Central memory CD8-positive, alpha-beta T cell (primary cell): ENCODE results near the gene BRSK2.

Experiments
- ATAC-seq: fragments of 150-1000 bp; cut with Tn5 transposase; replicated peaks from 2 replicates; pipeline ENCODE4 v1.10.0; 2022; ENCODE audit warnings: mild to moderate bottlenecking, moderate FRiP score, moderate number of reproducible peaks; ENCODE audit not compliant: poor library complexity, severe bottlenecking; ENCODE audit errors: extremely low read depth
- DNase-seq, 2 donors: peaks; one replicate each; pipeline ENCODE4 v3.0.0; 2021; ENCODE audit warnings: low spot score in 2 of 2
- H3K27ac Mint-ChIP-seq: one replicate; pipeline ENCODE4 v1.8.0; 2022; ENCODE audit warnings: low read depth, mild to moderate bottlenecking, moderate library complexity, mixed read lengths
- H3K27me3 Mint-ChIP-seq: one replicate; pipeline ENCODE4 v1.8.0; 2022; ENCODE audit warnings: mixed read lengths
- H3K36me3 Mint-ChIP-seq: one replicate; pipeline ENCODE4 v1.8.0; 2022; ENCODE audit warnings: mild to moderate bottlenecking, moderate library complexity, mixed read lengths; ENCODE audit not compliant: insufficient read depth
- H3K4me1 Mint-ChIP-seq: one replicate; pipeline ENCODE4 v1.8.0; 2022; ENCODE audit warnings: mixed read lengths
- H3K4me3 Mint-ChIP-seq: one replicate; pipeline ENCODE4 v1.8.0; 2022; ENCODE audit warnings: mild to moderate bottlenecking, moderate library complexity, mixed read lengths
- H3K9me3 Mint-ChIP-seq: one replicate; pipeline ENCODE4 v1.8.0; 2022; ENCODE audit warnings: mixed read lengths

BRSK2 gene

DNA sequence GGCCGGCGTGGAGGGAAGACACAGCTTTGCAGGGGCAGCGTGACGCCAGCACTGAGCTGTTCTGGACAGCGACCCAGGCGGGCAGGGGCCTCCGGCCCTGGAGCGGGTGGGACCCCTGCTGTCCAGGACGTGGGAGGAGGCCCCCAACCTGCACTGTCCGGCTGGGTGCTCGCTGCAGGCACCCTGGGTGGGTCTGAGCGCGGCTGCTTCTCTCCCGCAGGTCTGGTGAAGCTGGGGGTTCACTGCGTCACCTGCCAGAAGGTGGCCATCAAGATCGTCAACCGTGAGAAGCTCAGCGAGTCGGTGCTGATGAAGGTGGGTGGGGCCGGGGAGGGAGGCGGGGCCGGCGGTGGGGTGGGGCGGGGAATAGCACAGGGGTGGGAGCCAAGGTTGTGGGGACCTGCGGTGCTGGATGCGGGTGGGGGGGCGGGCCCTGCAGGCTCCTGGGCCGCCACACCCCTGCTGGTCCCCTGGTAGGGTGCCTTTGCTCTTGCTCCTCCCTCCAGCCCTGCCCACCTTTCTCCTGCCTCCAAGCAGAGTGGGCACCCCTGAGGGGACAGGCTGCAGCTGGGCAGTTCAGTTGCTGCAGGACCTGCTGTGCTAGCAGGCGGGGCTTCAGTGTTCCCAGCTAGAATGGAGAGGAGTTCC lies 46.2 kb downstream of the BRSK2 start:
- Mint-ChIP-seq H3K27ac (no peak overlapping the region), H3K4me3 (no peak overlapping the region)
- no peak for ATAC-seq

DNA sequence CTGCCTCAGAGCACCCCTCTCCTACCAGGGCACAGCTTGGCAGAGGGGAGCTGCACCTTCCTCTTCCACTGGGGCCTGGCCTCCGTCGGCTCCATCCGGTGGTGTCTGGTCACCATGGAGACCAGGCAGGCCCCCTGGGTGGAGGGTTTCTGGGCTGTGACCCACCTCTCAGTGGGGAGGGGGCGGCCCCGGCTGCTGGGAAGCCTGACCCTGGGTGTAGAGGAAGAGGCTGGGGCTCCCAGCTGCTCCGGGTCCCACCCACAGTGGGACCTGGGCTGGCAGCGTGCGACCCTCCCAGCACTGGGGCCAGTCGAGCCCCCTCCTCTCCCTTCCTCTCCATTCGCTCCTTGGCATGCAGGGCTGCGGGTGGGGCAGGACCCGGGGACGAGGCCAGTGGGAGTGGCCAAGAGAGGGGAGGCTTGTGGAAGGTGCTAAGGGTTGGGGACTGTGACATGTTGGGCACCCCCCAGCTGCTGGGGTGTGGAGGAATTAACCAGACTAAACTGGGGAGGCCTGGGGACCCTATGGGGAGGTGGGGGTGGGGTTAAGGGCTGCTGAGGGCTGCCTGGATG lies 46.8 kb downstream of the BRSK2 start:
- Mint-ChIP-seq H3K36me3 (no peaks in the 10 kb centered on the region), H3K4me3 (no peak overlapping the region), H3K27me3 (no peaks in the 10 kb centered on the region), H3K27ac (no peak overlapping the region), H3K4me1 (no peaks in the 10 kb centered on the region), H3K9me3 (no peaks in the 10 kb centered on the region)
- DNase-seq, result no peak
- no peak for ATAC-seq

More for the DNA sequence above, 46.2 kb downstream of the BRSK2 start:
- H3K4me1 Mint-ChIP-seq, result no peaks in the 10 kb centered on the region
- no peaks in the 10 kb centered on the region for H3K36me3 Mint-ChIP-seq
- no peaks in the 10 kb centered on the region for H3K9me3 Mint-ChIP-seq
- no peaks in the 10 kb centered on the region for H3K27me3 Mint-ChIP-seq
- DNase-seq, result no peak

DNA sequence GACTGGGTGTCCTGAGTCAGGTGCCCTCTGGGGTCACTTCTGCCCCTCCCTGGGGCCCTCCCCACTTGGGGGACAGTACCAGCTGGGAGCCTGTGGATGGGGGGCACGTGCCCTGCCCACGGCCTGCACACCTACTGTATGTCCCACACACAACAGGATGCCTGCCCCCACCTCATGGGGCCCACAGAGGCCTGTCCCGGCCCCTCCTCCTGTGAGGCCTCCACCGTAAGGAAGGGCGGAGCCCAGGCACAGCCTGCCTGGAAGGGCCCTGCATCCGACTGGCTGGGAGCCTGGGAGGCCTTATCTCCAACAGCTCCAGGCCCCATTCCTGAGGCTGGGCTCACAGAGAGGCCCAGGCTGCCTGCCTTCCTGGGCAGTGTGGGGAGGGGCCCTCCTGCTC lies 47.8 kb downstream of the BRSK2 start:
- Mint-ChIP-seq H3K4me1 (no peaks in the 10 kb centered on the region), H3K27me3 (no peaks in the 10 kb centered on the region), H3K4me3 (no peak overlapping the region), H3K9me3 (no peaks in the 10 kb centered on the region), H3K27ac (no peak overlapping the region), H3K36me3 (peaks cover 3% of the 10 kb centered on the region)
- no peak for ATAC-seq
- DNase-seq, result no peak

DNA sequence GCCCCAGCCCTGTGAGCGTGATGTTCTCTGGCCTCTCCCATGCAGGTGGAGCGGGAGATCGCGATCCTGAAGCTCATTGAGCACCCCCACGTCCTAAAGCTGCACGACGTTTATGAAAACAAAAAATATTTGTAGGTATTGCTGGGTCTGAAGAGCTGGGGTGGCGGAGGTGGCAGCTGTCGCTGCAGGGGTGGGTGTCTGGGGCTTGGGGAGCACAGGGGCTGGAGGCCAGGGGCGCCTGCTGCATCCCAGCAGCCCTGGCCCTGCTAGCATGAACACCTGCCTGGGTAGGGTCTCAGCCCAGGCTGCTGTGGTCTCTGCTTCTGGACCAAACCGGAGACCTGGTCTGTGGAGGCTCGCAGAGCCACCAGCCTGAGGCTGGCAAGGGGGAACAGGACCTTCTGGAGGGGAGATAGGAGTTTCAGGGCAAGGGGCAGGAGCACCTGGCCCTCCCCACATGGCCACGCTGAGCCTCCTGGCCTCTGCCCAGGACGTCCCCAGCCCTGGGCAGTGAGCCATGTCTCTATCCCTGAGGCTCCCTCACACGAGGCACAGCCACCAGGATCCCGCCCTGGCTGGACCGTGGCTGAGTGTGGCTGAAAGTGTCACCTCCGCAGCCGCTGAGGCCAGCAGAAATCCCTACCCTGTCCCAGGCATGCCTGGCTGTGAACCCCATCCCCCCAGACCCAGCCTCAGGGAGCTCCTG lies 48.7 kb downstream of the BRSK2 start:
- H3K4me3 Mint-ChIP-seq, result no peak overlapping the region
- DNase-seq, result no peak
- no peak overlapping the region for H3K27ac Mint-ChIP-seq
- no peak for ATAC-seq
- no peaks in the 10 kb centered on the region for H3K4me1 Mint-ChIP-seq
- H3K9me3 Mint-ChIP-seq, result no peaks in the 10 kb centered on the region
- H3K36me3 Mint-ChIP-seq, result peaks cover 3% of the 10 kb centered on the region
- no peaks in the 10 kb centered on the region for H3K27me3 Mint-ChIP-seq

DNA sequence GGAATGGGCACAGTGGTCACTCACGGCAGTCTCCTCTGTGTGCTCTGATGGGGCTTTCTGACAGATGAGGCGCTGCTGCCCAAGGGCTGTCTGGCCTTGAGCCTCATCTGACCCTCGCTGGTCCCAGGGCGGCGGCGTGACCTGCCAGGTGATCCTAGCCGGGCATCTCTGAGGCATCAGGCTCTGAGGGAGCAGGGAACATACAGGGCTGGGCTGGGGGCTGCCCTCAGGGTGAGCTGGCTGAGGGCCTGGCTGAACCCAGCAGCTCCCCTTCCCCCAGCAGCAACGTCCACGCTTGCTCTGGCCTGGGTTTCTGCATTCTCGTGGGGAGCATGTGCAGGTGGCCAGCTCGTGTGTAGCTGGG lies 49.2 kb downstream of the BRSK2 start:
- ATAC-seq (no peak), DNase-seq (no peak)
- no peaks in the 10 kb centered on the region for H3K9me3 Mint-ChIP-seq
- H3K4me1 Mint-ChIP-seq, result no peaks in the 10 kb centered on the region
- no peak overlapping the region for H3K27ac Mint-ChIP-seq
- no peak overlapping the region for H3K4me3 Mint-ChIP-seq
- H3K27me3 Mint-ChIP-seq, result no peaks in the 10 kb centered on the region
- H3K36me3 Mint-ChIP-seq, result peaks cover 3% of the 10 kb centered on the region

DNA sequence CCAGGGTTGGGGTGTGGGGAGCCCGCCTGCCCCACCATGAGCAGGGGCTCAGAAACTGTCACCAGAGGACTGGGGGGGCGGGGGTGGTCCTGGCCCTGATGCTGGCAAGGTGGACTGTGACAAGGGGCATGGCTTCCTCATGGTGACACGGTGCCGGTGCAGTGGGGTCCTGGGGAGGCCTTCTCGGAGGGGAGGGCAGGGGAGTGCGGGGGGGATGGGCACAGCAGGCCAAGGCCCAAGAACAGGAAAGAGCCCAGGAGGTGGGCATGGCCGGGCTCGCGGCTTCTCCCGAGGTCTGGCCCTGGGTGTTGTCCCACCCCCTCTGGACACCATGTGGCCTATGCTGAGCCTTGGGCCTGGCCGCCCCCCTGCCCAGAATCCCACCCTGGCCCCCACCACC lies 49.6 kb downstream of the BRSK2 start:
- H3K9me3 Mint-ChIP-seq, result no peaks in the 10 kb centered on the region
- no peak overlapping the region for H3K4me3 Mint-ChIP-seq
- peaks cover 3% of the 10 kb centered on the region for H3K36me3 Mint-ChIP-seq
- DNase-seq, result no peak
- no peaks in the 10 kb centered on the region for H3K4me1 Mint-ChIP-seq
- no peak for ATAC-seq
- H3K27ac Mint-ChIP-seq, result no peak overlapping the region
- H3K27me3 Mint-ChIP-seq, result no peaks in the 10 kb centered on the region

DNA sequence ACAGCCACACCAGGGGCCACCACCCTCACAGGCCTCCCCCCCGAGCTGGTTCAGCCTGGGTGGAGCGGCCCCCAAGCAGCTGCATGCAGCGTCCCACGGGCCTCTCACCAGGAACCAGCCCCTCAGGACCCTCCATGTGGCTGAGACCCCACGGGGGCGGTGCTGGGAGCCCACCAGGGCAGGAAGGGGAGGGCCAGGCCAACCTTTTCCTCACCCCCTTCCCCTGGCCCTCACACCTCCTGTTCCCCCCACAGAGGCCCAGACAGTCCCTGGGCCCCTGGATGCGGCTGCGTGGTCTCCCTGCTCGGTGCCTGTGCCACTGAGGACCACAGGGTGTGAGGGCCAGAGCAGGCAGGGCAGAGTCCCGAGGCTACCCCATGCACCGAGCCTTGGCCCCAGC lies 50.3 kb downstream of the BRSK2 start:
- H3K9me3 Mint-ChIP-seq, result no peaks in the 10 kb centered on the region

DNA sequence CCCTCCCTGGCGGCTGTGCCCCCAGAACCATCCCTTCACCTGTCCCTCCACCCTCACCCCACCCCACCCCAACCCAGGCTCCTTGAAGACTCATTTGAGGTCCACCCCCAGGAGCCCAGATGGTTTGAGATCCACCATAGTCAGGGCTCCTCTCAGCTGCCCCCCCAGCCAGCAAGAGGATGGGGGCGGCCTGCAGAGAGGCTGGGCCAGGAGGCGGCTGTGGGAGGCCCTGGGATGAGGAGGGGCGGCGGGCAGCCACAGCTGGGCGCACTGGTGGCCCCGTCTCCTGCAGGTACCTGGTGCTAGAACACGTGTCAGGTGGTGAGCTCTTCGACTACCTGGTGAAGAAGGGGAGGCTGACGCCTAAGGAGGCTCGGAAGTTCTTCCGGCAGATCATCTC lies 50.8 kb downstream of the BRSK2 start:
- no peaks in the 10 kb centered on the region for H3K27me3 Mint-ChIP-seq
- no peak for ATAC-seq

More for the DNA sequence above, 50.3 kb downstream of the BRSK2 start:
- H3K4me3 Mint-ChIP-seq, result no peak overlapping the region
- no peak overlapping the region for H3K27ac Mint-ChIP-seq
- no peaks in the 10 kb centered on the region for H3K27me3 Mint-ChIP-seq
- DNase-seq (no peak), ATAC-seq (no peak)
- H3K4me1 Mint-ChIP-seq, result no peaks in the 10 kb centered on the region
- H3K36me3 Mint-ChIP-seq, result peaks cover 6% of the 10 kb centered on the region

DNA sequence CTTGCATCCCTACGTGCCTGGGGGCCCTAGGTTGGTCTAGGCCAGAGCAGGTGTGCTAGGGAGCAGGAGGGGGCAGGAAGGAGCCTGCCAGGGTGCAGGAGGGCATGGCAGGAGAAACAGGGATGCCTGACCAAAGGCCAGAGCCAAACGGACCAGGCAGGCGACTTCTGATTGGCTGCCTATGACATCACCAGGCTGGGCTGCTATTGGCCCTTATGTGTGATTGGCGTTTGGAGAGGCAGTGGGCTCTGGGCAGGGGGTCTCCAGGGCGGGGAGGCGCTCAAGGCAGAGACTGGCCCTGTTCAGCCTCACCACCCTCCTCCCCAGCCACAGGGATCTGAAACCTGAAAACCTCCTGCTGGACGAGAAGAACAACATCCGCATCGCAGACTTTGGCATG lies 52.4 kb downstream of the BRSK2 start:
- ATAC-seq (no peak), DNase-seq (no peak)
- Mint-ChIP-seq H3K4me3 (no peak overlapping the region), H3K36me3 (peaks cover 8% of the 10 kb centered on the region), H3K4me1 (no peaks in the 10 kb centered on the region), H3K27me3 (no peaks in the 10 kb centered on the region), H3K27ac (no peak overlapping the region), H3K9me3 (no peaks in the 10 kb centered on the region)

More for the DNA sequence above, 50.8 kb downstream of the BRSK2 start:
- H3K4me3 Mint-ChIP-seq, result no peak overlapping the region
- peaks cover 6% of the 10 kb centered on the region for H3K36me3 Mint-ChIP-seq
- no peaks in the 10 kb centered on the region for H3K4me1 Mint-ChIP-seq
- H3K9me3 Mint-ChIP-seq, result no peaks in the 10 kb centered on the region
- no peak for DNase-seq
- H3K27ac Mint-ChIP-seq, result no peak overlapping the region

DNA sequence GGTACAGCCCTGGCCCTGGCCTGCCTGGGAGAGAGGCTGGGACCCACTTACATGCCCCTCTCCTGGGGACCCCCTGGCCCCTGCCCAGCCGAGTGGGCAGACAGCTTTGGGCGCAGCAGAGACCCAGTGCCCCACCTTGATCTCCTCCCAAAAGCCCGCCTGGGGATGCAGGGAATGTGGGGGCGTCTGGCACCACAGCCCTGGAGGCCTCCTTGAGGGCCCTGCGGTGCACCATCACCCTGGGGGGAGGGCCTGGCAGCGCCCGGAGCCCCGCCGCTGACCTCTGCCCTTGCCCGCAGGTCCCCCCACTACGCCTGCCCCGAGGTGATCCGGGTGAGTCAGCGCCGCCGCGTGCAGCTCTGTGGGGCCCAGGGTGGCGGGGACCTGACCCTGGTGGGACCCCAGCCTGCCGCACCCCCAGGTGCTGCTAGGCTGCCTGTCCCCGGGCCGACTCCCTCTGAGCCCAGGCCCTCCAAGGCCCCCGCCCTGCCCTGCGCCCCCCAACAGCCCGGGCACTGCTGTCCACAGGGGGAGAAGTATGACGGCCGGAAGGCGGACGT lies 53.2 kb downstream of the BRSK2 start:
- Mint-ChIP-seq H3K4me1 (no peaks in the 10 kb centered on the region), H3K27ac (no peak overlapping the region), H3K9me3 (no peaks in the 10 kb centered on the region), H3K4me3 (no peak overlapping the region), H3K27me3 (no peaks in the 10 kb centered on the region), H3K36me3 (peaks cover 8% of the 10 kb centered on the region)
- DNase-seq (no peak), ATAC-seq (no peak)

DNA sequence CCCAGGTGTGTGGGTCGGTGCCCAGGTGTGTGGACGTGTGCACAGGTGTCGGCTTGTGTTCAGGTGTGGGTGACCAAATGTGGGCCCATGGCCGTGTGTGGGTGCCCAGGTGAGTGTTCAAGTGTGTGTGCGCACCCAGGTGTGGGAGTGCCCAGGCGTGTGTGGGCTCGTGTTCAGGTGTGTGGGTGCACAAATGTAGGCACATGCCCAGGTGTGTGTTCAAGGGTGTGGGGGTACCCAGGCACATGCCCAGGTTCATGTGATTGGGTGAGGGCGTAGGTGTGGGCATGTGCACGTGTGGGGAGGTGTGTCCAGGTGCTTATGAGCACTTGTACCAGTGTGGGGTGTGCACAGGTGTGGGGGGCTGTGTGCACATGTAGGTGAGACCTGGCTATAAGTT lies 54.0 kb downstream of the BRSK2 start:
- Mint-ChIP-seq H3K4me1 (no peaks in the 10 kb centered on the region), H3K4me3 (no peak overlapping the region), H3K9me3 (no peaks in the 10 kb centered on the region), H3K36me3 (peaks cover 10% of the 10 kb centered on the region), H3K27me3 (no peaks in the 10 kb centered on the region), H3K27ac (no peak overlapping the region)
- ATAC-seq (no peak), DNase-seq (no peak)

DNA sequence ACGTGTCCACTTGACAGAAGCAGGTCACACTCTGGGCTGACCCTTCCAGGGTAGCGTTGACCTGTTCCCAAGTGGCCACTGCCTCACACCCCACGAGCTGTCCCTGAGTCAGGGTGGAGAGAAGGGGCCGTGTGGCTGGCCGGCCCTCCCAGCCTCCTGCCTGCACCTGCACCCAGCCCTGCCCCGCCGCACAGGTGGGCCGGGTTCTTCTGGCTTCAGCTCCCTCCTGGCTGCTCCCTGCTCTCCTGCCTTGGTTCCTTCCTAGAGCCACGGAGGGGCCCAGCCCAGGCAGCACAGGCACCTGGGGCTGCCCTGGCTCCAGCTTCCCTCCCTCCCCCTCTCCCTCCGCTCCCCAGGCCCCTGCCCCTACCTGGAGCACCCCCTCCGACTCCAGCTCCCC lies 54.6 kb downstream of the BRSK2 start:
- no peaks in the 10 kb centered on the region for H3K27me3 Mint-ChIP-seq
- H3K9me3 Mint-ChIP-seq, result no peaks in the 10 kb centered on the region
- H3K4me1 Mint-ChIP-seq, result no peaks in the 10 kb centered on the region
- peaks cover 12% of the 10 kb centered on the region for H3K36me3 Mint-ChIP-seq
- ATAC-seq (no peak), DNase-seq (no peak)
- H3K27ac Mint-ChIP-seq, result no peak overlapping the region
- no peak overlapping the region for H3K4me3 Mint-ChIP-seq

DNA sequence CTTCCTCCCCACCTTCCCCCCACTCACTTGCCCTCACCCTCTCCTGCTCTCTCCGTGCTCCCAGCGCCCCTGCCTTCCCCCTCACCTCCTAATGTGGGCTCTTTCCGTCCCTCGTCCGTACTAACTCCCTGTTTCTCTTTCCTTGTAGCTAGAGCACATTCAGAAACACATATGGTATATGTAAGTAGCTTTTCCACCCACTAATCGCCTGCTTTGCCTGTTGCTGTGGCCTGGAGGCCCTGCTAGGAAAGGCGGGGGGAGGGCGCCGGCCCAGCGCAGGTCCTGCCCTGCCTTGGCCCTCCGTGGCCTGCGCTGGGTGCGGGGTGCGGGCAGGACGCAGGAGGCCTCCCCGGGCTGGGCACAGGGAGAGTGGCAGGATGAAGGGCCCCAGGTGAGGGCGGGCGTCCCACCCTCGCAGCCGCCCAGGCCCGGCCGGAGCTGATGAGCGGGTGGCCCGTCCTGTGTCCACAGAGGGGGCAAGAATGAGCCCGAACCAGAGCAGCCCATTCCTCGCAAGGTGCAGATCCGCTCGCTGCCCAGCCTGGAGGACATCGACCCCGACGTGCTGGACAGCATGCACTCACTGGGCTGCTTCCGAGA lies 55.2 kb downstream of the BRSK2 start:
- no peak overlapping the region for H3K27ac Mint-ChIP-seq
- ATAC-seq, result no peak
- no peaks in the 10 kb centered on the region for H3K9me3 Mint-ChIP-seq
- peaks cover 12% of the 10 kb centered on the region for H3K36me3 Mint-ChIP-seq
- no peak for DNase-seq
- no peaks in the 10 kb centered on the region for H3K4me1 Mint-ChIP-seq
- no peaks in the 10 kb centered on the region for H3K27me3 Mint-ChIP-seq
- no peak overlapping the region for H3K4me3 Mint-ChIP-seq
